Measurements from ENCODE around the gene ADISSP. TPM values are rescaled to one million over a fixed set of nuclear protein-coding genes. Genes with fewer than 3 reads are reported as not detected.
A peak's percentile ranks its signal among the peaks of the same experiment; 100 is the strongest.

The ADISSP gene
- total and polyA plus RNA-seq, 2 of the 13 experiments (the other 11 are each of a cell fraction or from before 2014, with no cell fraction given), result 38.3 to 90.6 TPM

DNA sequence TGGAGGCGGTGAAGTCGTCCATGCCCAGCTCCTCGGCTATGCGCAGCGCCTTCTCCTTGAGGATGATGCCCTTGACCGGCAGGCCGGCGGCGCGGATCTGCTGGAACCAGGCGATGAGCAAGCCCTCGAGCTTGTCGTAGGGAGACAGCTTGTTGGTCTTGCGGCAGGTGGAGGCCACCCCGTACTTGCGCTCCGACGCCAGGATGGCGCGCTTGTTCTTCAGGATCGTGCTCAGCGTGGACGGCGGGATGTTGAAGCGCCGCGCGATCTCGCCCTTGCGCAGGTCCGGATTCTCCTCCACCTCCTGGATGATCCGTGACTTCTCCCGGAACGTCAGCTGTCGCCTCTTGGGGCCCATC lies 18.6 kb upstream of the ADISSP start (continued):
- TF ChIP-seq HNF4G (IDR thresholded peaks at IDR 0.05; ENCODE audit: borderline replicate concordance, low read depth, low read length) (no peak), HNF4G (CRISPR knock-in tag; IDR thresholded peaks at IDR 0.05; ENCODE audit: borderline replicate concordance, low read depth) (no peak), MLLT10 (CRISPR knock-in tag; IDR thresholded peaks at IDR 0.05) (no peak), GATAD1 (CRISPR knock-in tag; IDR thresholded peaks at IDR 0.05) (peak; percentile 18; the same call in 1 of the 2 replicates), JDP2 (CRISPR knock-in tag; IDR thresholded peaks at IDR 0.05; ENCODE audit: borderline replicate concordance) (no peak), RNF2 (conservative IDR thresholded peaks at IDR 0.05; ENCODE audit: low read depth) (peak; percentile 79; the same call in 1 of the 2 replicates), FOXA1 (IDR thresholded peaks at IDR 0.05) (no peak), FOXA1 (CRISPR knock-in tag; IDR thresholded peaks at IDR 0.05) (0 out of 2 replicates have a peak, but pooled peaks have one; percentile 24), ZSCAN12 (CRISPR knock-in tag; IDR thresholded peaks at IDR 0.05) (no peak), ELF3 (CRISPR knock-in tag; IDR thresholded peaks at IDR 0.05) (no peak), MAFG (CRISPR knock-in tag; IDR thresholded peaks at IDR 0.05) (no peak), NFKBIZ (CRISPR knock-in tag; IDR thresholded peaks at IDR 0.05) (0 out of 2 replicates have a peak, but pooled peaks have one; percentile 15), BCL6 (CRISPR knock-in tag; IDR thresholded peaks at IDR 0.05) (0 out of 2 replicates have a peak, but pooled peaks have one; percentile 6), SAFB2 (CRISPR knock-in tag; IDR thresholded peaks at IDR 0.05; ENCODE audit: borderline replicate concordance, low read depth) (no peak; the same call in 1 of the 2 replicates), HNRNPLL (IDR thresholded peaks at IDR 0.05; ENCODE audit: low read depth, low read length, poor library complexity, severe bottlenecking) (no peak), ZNF720 (CRISPR knock-in tag; IDR thresholded peaks at IDR 0.05) (no peak)
- TF ChIP-seq, protein P1, sequence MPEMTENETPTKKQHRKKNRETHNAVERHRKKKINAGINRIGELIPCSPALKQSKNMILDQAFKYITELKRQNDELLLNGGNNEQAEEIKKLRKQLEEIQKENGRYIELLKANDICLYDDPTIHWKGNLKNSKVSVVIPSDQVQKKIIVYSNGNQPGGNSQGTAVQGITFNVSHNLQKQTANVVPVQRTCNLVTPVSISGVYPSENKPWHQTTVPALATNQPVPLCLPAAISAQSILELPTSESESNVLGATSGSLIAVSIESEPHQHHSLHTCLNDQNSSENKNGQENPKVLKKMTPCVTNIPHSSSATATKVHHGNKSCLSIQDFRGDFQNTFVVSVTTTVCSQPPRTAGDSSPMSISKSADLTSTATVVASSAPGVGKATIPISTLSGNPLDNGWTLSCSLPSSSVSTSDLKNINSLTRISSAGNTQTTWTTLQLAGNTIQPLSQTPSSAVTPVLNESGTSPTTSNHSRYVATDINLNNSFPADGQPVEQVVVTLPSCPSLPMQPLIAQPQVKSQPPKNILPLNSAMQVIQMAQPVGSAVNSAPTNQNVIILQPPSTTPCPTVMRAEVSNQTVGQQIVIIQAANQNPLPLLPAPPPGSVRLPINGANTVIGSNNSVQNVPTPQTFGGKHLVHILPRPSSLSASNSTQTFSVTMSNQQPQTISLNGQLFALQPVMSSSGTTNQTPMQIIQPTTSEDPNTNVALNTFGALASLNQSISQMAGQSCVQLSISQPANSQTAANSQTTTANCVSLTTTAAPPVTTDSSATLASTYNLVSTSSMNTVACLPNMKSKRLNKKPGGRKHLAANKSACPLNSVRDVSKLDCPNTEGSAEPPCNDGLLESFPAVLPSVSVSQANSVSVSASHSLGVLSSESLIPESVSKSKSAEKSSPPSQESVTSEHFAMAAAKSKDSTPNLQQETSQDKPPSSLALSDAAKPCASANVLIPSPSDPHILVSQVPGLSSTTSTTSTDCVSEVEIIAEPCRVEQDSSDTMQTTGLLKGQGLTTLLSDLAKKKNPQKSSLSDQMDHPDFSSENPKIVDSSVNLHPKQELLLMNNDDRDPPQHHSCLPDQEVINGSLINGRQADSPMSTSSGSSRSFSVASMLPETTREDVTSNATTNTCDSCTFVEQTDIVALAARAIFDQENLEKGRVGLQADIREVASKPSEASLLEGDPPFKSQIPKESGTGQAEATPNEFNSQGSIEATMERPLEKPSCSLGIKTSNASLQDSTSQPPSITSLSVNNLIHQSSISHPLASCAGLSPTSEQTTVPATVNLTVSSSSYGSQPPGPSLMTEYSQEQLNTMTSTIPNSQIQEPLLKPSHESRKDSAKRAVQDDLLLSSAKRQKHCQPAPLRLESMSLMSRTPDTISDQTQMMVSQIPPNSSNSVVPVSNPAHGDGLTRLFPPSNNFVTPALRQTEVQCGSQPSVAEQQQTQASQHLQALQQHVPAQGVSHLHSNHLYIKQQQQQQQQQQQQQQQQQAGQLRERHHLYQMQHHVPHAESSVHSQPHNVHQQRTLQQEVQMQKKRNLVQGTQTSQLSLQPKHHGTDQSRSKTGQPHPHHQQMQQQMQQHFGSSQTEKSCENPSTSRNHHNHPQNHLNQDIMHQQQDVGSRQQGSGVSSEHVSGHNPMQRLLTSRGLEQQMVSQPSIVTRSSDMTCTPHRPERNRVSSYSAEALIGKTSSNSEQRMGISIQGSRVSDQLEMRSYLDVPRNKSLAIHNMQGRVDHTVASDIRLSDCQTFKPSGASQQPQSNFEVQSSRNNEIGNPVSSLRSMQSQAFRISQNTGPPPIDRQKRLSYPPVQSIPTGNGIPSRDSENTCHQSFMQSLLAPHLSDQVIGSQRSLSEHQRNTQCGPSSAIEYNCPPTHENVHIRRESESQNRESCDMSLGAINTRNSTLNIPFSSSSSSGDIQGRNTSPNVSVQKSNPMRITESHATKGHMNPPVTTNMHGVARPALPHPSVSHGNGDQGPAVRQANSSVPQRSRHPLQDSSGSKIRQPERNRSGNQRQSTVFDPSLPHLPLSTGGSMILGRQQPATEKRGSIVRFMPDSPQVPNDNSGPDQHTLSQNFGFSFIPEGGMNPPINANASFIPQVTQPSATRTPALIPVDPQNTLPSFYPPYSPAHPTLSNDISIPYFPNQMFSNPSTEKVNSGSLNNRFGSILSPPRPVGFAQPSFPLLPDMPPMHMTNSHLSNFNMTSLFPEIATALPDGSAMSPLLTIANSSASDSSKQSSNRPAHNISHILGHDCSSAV (CRISPR knock-in tag; IDR thresholded peaks at IDR 0.05; ENCODE audit: borderline replicate concordance), result no peak
- TF ChIP-seq, protein P2, sequence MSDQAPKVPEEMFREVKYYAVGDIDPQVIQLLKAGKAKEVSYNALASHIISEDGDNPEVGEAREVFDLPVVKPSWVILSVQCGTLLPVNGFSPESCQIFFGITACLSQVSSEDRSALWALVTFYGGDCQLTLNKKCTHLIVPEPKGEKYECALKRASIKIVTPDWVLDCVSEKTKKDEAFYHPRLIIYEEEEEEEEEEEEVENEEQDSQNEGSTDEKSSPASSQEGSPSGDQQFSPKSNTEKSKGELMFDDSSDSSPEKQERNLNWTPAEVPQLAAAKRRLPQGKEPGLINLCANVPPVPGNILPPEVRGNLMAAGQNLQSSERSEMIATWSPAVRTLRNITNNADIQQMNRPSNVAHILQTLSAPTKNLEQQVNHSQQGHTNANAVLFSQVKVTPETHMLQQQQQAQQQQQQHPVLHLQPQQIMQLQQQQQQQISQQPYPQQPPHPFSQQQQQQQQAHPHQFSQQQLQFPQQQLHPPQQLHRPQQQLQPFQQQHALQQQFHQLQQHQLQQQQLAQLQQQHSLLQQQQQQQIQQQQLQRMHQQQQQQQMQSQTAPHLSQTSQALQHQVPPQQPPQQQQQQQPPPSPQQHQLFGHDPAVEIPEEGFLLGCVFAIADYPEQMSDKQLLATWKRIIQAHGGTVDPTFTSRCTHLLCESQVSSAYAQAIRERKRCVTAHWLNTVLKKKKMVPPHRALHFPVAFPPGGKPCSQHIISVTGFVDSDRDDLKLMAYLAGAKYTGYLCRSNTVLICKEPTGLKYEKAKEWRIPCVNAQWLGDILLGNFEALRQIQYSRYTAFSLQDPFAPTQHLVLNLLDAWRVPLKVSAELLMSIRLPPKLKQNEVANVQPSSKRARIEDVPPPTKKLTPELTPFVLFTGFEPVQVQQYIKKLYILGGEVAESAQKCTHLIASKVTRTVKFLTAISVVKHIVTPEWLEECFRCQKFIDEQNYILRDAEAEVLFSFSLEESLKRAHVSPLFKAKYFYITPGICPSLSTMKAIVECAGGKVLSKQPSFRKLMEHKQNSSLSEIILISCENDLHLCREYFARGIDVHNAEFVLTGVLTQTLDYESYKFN (CRISPR knock-in tag; conservative IDR thresholded peaks at IDR 0.05), result no peak
- TF ChIP-seq, protein P3, sequence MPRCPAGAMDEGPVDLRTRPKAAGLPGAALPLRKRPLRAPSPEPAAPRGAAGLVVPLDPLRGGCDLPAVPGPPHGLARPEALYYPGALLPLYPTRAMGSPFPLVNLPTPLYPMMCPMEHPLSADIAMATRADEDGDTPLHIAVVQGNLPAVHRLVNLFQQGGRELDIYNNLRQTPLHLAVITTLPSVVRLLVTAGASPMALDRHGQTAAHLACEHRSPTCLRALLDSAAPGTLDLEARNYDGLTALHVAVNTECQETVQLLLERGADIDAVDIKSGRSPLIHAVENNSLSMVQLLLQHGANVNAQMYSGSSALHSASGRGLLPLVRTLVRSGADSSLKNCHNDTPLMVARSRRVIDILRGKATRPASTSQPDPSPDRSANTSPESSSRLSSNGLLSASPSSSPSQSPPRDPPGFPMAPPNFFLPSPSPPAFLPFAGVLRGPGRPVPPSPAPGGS (CRISPR knock-in tag; IDR thresholded peaks at IDR 0.05), result 0 out of 2 replicates have a peak, but pooled peaks have one; percentile 4

Data from HepG2 (cell line).